Esophagus mucosa (tissue), 1 donor: ENCODE measurements around the gene HNRNPC. TPM values are rescaled to one million over a fixed set of nuclear protein-coding genes. Genes with fewer than 3 reads are reported as not detected.
A peak's percentile ranks its signal among the peaks of the same experiment; 100 is the strongest.
"Not testable (repeated sequence)": the region's sequence is repeated elsewhere in the genome, so short reads cannot be mapped to it uniquely, and the experiment has no call there.

Source experiments
- ATAC-seq: fragments of 200-7000 bp; cut with Tn5 transposase; one replicate; pipeline ENCODE4 v1.9.1; 2020
- total RNA-seq: library from RNA; stranded (reverse); gene quantifications from one replicate; pipeline ENCODE4 v1.2.4, GENCODE V29; 2023
- donor health status: DM: yes; HTN: yes; CAD: no.

The HNRNPC gene
- total RNA-seq, 1 donor from 2014 or later: 415 TPM

DNA sequence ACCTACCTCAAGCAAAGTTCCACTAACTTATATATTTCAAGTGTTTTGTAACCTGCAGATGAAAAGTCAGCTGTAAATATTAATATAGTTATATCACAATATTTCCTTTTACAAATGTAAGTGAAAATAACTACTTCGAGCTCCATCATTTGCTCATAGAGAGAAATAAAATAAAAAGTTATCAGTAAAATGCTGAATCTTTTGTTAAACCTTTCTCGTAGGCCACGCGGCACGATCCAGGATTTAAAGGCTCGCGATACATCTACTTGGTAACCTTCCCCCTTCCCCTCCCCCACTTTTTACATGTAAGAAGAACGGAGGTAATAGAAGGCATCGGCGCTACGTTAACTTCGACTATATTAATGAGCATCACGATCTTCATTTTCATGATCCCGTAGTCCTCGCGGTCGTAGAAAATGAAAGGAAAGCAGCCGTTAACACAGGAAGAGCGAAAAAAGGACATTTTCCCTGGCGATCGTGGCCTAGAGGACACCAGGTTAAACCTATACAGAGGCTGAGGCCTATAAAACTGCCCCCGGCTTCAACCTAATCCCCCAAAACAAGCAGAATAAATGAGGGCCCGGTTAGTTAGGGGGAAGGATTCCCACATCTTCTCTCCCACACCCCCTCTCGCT lies 508 bp downstream of the HNRNPC start:
- no peak for ATAC-seq

DNA sequence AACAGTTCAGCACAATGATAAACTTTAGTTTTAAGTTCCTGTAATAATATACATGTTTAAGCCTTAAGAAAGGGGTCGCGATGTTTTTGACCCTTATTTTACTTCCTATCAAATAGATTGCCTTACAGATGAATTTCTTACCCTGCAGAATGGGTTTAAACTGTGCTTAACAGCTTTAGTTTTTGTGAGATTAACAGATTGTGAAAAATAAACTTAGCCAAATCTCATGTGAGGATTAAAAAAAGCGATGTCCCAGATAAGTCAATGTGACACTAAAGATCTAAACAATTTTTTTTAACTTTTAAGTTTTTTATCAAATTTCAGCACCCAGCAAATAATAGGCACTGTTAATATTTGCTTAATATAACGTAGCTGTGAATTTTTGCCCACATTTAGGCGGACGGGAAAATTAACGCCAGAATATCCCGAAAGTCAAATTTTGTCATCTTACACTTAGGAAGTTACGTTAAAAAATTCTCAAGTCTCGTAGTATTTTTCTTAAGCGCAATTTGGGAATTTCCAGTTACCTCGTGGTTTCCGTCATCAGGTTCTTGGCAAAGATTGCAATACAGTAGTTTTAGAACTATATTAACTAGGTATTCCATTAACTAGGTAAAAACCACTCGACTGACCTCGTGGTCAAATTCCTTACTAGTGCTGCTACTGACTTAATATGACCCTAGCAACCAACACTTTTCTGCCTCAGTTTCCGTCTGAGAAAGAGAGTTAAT lies 1.2 kb downstream of the HNRNPC start:
- ATAC-seq: no peak

DNA sequence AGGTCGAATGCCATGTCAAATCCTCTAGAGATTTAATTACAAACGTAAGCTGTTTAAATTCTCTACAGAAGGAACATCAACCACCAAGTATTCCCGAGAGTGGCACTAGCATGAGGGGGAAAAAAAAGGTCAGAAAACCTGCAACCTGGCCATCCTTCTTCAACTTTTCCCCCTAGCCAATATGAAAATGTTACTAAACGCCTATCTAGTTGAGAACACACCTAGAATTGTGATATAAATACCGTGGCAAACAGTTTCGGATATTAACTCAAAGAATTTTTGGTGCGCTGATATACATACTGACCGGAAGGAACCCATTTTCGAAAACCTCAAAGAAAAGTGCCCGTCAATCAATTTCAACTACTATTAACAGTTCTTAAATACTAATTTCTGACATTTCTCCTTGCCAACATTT lies 1.8 kb downstream of the HNRNPC start:
- no peak for ATAC-seq

DNA sequence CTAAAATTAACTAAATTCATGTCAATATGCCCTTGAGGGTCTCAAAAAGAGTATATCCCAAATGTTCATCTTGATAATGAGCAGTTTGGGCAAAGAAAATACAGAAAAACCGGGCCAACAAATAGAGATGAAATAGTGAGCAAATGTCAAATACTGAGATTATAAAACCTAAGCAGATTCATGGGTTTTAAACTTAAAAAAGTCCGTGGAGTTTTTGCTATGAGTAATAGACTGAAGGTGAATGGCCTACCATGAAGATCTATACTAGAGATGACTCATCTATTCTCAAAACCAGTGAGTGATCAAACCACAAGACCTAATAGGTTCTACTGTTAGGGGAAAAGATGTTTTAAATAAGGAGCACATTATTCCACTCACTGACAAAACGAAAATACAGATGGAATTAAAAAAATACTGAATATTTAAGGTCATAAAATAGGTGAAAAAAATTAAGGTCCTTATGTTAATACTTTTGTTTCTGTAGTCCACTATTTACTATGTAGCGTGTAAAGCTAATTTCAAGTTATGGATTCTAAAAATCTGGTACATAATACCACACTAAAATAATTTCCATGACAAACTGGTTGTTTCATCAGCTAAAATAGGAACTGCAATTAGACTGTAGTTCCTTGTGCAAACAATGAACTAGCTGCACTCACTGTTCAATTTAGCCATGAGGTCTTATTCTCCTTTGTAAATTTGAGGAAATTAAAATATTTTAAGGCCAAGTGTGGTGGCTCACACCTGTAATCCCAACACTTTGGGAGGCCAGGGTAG lies 5.0 kb downstream of the HNRNPC start:
- ATAC-seq: peak; percentile 63

DNA sequence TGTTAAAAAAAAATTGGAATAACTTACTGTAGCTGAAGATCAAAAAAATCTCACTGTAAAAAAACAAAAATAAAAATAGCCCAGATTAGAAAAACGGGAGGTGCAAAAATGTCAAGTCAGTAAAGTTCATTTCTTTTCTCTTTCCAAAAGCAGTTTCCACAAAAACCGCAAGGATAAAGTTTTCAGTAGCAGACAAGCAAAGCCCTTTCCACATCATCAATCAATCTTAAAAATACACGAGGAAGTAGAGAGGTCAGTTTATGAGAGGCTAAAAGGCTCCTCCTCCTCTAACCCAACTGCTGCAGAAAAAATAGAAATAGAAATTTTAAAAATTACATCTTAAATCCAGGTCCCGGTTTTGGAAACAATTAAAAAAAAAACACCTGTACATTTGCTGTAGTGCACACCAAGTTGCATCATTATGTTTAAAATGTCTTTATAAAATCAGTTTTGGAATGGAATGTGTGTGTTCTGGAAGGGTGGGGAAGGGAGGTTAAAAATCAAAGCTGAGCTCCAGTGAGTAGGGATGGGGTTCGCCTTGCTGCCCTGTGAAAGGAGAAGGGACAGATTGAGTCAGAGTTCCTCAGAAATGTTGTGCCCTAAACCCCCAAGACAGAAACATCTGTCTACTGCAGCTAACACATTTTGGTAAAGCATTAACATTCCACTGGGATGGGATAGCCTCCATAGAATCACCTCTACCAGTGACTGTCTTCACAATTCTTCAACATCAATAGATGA lies 5.8 kb downstream of the HNRNPC start:
- no peak for ATAC-seq

DNA sequence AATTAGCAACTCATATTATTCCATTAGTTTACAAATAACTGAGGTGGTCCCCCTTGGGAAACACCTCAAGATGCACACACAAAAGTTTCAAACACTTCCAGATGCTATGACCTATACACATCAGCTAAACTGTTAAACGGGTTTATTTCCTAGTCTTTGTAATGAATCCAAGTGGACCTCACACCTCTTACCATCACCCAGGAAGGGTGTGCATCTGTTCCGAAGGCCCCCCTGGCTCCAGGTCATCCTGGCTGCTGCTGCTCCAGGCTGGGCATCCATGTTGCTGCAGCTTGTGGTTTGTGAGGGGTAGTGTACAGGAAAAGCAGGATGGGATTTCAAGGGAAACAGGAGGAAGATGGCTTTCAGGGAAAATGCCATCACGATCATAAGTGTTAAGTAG lies 6.8 kb downstream of the HNRNPC start:
- no peak for ATAC-seq

DNA sequence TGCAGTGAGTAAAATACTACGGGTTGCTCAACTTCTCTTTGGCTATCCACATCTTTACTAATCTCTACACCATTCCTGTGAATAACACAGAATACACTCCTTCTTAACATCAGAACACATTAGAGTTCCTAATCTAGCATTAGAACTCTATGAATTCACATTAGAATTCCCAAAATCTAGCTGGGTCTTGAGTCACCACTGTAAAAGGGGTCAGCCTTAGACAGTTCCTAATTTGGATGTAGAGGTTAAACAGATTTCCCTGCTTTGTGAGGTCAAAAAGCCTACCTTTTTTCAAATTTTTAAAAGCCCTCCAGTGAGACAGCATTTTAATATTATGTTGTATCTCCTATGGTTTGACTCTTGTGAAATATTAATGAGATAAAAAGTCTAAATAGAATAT lies 7.4 kb downstream of the HNRNPC start:
- ATAC-seq: no peak

DNA sequence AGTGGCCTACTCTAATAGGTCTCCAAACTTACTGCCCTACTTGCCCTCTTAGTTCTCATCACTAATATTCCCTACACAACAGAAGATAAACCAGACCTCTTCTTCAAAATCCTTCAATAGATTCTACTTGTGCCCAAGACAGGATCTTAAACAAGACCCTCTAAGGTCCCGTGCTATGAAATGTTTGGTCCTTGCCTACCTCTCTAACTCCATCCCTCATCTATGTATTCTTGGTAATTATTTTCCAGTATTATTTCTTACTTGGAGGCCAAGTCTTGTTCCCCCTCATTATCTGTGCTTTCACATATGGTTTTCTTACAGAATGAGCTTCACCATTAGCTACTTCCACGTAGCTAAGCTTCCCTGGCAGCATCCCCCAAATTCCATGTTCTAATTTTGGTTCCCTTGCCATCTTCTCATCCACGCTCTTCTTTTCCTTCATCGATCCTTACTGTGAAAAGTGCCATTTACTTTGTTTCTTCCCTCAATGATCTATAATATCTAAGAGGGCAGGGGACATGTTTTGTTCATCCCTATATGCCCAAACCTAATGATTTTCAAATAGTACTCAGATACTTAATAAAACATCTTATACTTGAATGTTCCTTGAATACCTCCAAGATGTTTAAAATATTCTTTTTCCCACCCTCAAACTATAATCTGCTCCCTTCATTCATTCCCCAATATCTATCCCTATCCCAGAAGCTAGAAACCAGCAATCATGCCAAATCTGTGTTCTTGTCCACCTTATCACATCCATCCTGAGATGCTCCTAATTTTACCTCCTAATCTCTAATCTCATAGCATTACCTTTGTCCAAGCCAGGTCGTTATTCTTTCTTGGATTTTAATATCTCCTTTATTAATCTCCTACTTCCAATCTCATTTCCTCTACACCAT lies 10.1 kb downstream of the HNRNPC start:
- ATAC-seq: no peak

DNA sequence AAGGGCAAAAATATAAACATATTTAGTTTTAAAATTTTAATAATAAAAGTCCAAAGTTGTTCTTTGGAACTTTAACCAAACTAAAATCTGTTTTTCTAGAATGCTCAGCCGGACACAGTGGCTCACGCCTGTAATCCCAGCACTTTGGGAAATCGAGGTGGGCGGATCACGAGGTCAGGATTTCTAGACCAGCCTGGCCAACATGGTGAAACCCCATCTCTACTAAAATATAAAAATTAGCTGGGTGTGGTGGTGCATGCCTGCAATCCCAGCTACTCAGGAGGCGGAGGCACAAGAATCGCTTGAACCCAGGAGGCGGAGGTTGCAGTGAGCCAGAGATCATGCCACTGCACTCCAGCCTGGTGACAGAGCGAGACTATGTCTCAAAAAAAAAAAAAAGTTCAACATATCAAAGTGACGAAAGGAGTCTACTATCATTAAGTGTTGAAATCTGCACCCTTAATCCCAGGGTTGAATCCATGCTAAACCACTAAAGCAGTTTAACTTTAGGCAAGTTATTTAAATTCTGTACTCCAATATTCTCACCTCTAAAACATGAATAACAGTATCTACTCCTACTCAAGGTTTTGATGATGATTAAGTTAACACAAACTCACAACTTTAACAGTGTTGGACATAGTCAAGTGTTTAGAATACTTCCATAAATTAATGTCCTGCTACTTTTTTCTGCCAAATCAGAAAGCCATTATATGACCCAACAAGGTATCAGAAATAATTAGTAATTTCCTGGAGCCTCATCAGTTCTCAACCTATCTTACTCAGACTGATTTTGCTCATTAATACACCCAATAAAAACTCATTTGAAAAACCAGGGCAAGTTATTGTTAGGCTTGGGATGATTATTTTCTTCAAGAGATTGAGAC lies 11.0 kb downstream of the HNRNPC start:
- no peak for ATAC-seq

DNA sequence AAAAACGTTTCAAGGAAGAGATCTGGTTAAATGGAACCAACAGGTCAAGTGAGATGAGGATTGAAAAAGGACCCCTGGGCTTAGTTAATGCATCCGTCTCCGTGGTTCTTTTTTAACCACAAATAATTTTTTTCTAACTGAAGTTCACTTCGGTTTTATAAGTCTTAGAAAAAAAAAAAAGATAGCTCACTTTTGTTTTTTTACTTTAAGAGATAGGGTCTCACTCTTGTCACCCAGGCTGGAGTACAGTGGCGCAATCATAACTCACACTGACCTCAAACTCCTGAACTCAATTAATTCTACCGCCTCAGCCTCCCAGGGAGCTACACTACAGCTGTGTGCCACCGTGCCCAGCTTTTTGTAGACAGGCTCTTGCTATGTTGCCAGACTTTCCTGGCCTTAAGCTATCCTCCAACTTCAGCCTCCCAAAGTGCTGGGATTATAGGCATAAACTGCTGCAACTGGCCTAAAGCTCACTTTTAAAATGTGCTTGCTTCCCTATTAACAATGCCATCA lies 11.8 kb downstream of the HNRNPC start:
- ATAC-seq: no peak

DNA sequence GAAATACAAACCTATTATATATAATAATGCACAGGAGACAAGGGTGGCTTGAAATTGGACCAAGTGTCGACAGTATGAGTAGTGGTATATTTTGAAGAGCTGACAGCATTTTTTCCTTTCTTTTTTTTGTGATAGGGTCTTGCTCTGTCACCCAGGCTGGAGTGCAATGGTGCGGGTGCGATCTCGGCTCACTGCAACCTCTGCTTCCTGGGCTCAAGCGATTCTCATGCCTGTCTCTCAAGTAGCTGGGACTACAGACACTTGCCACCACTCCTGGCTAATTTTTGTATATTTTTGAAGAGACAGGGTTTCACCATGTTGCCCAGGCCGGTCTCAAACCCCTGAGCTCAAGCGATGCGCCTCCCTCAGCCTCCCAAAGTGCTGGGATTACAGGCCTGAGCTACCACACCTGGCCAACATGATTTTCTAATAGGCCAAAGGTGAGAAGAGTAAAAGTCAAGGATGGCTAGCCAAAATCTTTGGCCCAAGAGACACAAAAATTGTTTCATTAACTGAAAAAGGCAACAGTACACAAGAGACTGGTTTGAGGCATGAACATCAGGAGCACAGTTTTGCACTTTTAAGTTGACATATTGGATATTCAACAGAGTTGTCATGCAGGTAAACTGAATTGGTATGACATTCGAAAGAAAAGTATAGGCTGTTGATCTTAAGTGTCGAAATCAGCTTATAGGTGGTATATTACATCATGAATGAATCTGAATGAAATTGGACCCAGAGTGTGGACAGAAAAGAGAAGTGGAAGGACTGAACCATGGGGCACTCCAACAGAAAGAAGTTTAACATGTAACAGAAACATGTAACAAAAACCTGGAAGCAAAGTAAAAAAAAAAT lies 12.5 kb downstream of the HNRNPC start:
- no peak for ATAC-seq

DNA sequence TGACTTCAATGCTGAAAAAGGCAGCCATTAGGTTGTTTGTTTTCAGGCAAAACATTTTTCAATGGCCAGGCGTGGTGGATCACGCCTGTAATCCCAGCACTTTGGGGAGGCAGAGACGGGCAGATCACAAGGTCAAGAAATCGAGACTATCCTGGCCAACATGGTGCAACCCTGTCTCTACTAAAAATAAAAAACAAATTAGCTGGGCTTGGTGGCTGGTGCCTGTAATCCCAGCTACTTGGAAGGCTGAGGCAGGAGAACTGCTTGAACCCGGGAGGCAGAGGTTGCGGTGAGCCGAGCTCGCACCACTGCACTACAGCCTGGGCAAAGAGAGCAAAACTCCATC lies 13.2 kb downstream of the HNRNPC start:
- not testable (repeated sequence) for ATAC-seq

DNA sequence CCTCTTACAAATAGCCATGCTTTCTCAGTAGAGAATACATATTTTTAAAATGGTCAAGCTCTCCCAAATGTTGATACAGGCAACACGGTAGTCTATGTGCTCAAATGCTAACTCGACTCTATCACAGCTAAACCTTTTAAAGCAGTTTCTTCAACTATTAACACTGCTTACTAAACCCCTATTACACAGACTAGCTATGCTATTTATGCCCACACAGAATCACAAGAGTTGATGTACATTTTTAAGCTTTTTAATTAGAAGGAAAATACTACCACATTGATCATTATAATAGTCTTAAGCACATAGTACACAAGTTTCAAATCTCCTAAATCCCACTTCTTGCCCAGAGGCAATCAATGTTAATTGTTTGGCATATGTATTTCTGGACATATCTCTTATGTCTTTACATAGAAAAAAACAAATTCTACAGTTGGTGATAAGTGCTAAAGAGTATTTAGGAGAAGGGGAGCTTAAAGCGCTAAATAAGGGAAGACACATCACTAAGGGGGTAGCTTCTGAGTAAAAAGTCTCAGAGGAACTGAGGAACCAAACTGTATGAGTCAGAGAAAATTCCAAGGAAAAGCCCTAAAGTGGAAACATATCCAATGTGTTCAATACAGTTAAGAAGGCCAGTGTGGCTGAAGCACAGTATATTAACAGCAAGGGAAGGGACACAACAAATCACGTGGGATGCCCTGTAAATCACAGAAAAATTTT lies 13.7 kb downstream of the HNRNPC start:
- no peak for ATAC-seq

DNA sequence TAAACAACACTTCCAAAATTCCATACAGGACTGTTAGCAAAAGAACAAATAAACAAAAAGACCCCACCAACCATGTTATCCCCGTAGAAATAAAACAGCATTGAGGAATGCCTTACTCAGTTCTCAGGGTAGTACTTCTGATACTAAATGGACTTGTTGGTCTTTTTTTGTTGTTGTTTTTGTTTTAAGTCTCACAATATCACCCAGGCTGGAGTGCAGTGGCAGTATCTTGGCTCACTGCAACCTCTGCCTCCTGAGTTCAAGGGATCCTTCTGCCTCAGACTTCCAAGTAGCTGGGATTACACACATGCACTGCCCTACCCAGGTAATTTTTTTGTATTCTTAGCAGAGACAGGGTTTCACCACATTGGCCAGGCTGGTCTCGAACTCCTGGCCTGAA lies 17.1 kb downstream of the HNRNPC start:
- ATAC-seq: no peak

DNA sequence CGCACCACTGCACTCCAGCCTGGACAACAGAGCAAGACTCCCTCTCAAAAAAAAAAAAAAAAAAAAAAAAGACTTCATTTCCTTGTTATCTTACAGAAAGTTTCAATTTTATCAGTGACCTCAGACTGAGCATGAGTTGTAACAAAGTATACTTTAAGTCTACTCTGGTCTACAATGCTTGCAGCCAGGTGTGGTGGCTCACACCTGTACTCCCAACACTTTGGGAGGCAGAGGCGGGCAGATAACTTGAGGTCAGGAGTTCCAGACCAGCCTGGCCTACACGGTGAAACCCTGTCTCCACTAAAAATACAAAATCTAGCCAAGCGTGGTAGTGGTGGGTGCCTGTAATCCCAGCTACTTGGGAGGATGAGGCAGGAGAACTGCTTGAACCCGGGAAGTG lies 18.0 kb downstream of the HNRNPC start:
- no peak for ATAC-seq

DNA sequence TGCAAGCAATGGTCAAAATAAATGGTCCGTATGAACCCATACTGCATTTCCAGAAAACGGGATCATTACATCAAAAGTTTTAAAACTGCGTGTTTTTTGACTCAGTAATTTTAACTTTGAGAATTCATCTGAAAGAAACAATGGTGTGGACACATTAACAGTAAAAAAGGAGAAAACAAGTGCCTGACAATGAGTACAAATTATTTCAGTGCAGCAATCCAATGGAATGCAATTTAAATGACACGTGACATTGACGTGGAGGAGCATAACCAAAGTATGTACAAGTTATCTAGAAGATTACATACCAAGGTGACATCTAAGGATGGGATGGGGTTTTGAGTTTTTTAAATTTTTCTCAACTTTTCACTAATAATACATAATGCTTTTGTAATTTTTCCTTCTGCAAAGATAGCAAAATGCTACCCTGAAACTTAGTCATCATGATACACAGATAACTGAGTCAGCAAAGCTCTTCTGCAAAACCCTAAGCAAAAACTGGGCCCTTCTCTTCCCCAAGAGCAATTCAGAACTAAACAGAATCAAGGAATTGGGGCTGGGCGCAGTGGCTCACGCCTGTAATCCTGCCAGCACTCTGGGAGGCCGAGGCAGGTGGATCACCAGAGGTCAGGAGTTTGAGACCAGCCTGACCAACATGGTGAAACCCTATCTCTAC lies 20.4 kb downstream of the HNRNPC start:
- ATAC-seq: no peak

DNA sequence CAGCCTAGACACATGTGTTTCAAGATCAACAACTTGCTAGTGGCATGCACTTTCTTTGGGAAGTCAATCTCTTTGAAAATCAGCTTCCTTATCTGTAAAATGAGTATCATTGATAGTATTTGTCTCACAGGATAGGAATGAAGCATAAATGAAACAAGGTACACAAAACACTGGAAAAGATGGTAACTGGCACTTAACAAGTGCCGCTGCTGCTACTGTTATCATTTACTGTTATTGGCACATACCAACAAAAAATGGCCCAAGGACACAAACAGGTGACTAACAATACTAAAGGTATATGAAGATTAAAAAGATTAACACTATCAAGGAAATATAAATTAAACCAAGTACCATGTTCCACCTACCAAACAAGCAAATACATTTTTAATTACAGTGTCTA lies 20.9 kb downstream of the HNRNPC start:
- ATAC-seq: no peak

DNA sequence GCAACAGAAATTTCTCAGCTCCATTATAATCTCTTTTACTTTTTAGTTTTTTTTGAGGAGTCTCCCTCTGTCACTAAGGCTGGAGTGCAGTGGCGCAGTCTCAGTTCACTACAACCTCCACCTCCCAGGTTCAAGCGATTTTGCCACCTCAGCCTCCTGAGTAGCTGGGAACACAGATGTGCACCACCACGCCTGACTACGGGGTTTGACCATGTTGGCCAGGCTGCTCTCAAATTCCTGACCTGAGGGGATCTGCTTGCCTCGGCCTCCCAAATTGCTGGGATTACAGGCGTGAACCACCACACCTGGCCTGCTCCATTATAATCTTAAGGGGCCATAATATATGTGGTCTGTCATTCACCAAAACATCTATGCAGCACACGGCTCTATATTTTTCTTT lies 23.4 kb downstream of the HNRNPC start:
- no peak for ATAC-seq

DNA sequence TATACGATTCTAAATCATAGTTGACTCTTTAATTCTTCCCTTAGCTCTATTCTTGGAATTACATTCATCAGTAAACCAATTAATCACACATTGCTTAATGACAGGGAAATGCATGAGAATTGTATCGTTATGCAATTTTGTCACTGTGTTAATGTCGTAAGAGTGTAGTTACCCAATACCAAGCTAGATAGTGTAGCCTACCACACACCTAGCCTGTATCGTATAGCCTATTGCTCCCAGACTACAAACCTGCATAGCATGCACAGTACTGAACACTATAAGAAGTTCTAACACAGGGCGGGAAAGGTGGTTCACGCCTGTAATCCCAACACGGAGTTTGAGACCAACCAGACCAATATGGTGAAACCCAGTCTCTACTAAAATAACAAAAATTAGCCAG lies 24.7 kb downstream of the HNRNPC start:
- peak; percentile 94 for ATAC-seq
